Panc1 (cell line): ENCODE results near the gene HNRNPA3. TPM values are rescaled to one million over a fixed set of nuclear protein-coding genes. Genes with fewer than 3 reads are reported as not detected.
A peak's percentile ranks its signal among the peaks of the same experiment; 100 is the strongest.

Experiments used
- ATAC-seq: fragments of 200-7000 bp; cut with Tn5 transposase; 2 replicates; pipeline ENCODE4 v1.9.1; 2020; ENCODE audit warnings: mild to moderate bottlenecking, moderate library complexity
- BruUV-seq: library from RNA; stranded (reverse); fragments of 400-500 nt; replicated peaks from 2 replicates; lab custom pipeline; 2021; lab: Mats Ljungman, UMichigan
- CTCF ChIA-PET: fragments of 300-600 bp; sonication (Branson Sonifier 250); formaldehyde crosslinking; loops from one replicate; lab custom pipeline; 2022; ENCODE audit warnings: antibody characterized with exemption; lab: Charles Lee
- POLR2A ChIA-PET: fragments of 300-600 bp; sonication (Branson Sonifier 250); formaldehyde crosslinking; loops from one replicate; lab custom pipeline; 2022; ENCODE audit warnings: antibody characterized with exemption; lab: Charles Lee
- DNase-seq: peaks from one replicate; pipeline ENCODE4 v3.0.0-alpha.2; 2010; ENCODE audit warnings: low read depth, low spot score
- H3K27ac ChIP-seq: 2 replicates; pipeline ENCODE4 v1.5.1; 2011; ENCODE audit warnings: mild to moderate bottlenecking, low read length, inconsistent platforms
- H3K27me3 ChIP-seq: fragments of 200-500 bp; sonication (Bioruptor generic); 2 replicates; pipeline ENCODE4 v1.6.0; 2014; ENCODE audit warnings: low read length, inconsistent platforms; ENCODE audit not compliant: control insufficient read depth, insufficient read depth
- H3K36me3 ChIP-seq: fragments of 200-500 bp; sonication (Bioruptor generic); 2 replicates; pipeline ENCODE4 v1.5.1; 2014; ENCODE audit warnings: inconsistent platforms, mild to moderate bottlenecking, low read length, moderate library complexity; ENCODE audit not compliant: control insufficient read depth, insufficient read depth
- H3K4me1 ChIP-seq: 2 replicates; pipeline ENCODE4 v1.5.1; 2011; ENCODE audit warnings: inconsistent platforms, mild to moderate bottlenecking, low read length, moderate library complexity; ENCODE audit not compliant: control insufficient read depth, insufficient read depth
- H3K4me3 ChIP-seq, 2 experiments: 2 replicates each; pipeline ENCODE4 v1.5.1; 2011 to 2012; ENCODE audit warnings: low read depth in 2 of 2, low read length in 2 of 2, mild to moderate bottlenecking in 2 of 2, inconsistent platforms in 1 of 2, moderate library complexity in 1 of 2
- H3K9me3 ChIP-seq: fragments of 200-500 bp; sonication (Bioruptor generic); 2 replicates; pipeline ENCODE4 v1.5.1; 2014; ENCODE audit warnings: low read depth, mild to moderate bottlenecking, inconsistent platforms, low read length, moderate library complexity; ENCODE audit not compliant: control insufficient read depth, insufficient read depth
- POLR2AphosphoS5 ChIP-seq: IDR thresholded peaks from 2 replicates; pipeline ENCODE4 v1.6.1; 2012; ENCODE audit warnings: mild to moderate bottlenecking, low read depth, low read length, moderate library complexity
- SIN3A ChIP-seq: IDR thresholded peaks from 2 replicates; pipeline ENCODE4 v1.6.1; 2012; ENCODE audit warnings: low read depth, mild to moderate bottlenecking, low read length, moderate library complexity, borderline replicate concordance; ENCODE audit not compliant: insufficient read depth
- TCF7L2 ChIP-seq: IDR thresholded peaks from 2 replicates; pipeline ENCODE4 v1.6.1; 2011; ENCODE audit warnings: mild to moderate bottlenecking, low read depth, low read length, inconsistent platforms
- in situ Hi-C: cut with HindIII; loops from 2 replicates; pipeline ENCODE4 v1.10.0; 2016; ENCODE audit warnings: low sequenced_read_pairs, low pct_unique_long_range_greater_than_20kb
- intact Hi-C: fragments of 100-400 bp; cut with micrococcal nuclease; formaldehyde crosslinking; loops from one replicate; pipeline ENCODE4 v1.10.0; 2022; ENCODE audit not compliant: unreplicated experiment
- total RNA-seq: library from RNA; stranded (reverse); gene quantifications from one replicate; pipeline ENCODE4 v1.2.1, GENCODE V29; 2021; ENCODE audit not compliant: unreplicated experiment
- TF ChIP-seq, protein P1 (sequence below): fragments of 450-650 bp; IDR thresholded peaks from 2 replicates; pipeline ENCODE4 v1.5.1; 2017; ENCODE audit warnings: mild to moderate bottlenecking
- TF ChIP-seq, protein P2 (sequence below), 2 experiments: IDR thresholded peaks; 2 replicates each; pipeline ENCODE4 v1.6.1; 2011 to 2012; ENCODE audit warnings: low read depth in 2 of 2, control low read depth in 1 of 2, low read length in 1 of 2, mild to moderate bottlenecking in 1 of 2, moderate library complexity in 1 of 2; ENCODE audit not compliant: insufficient read depth in 1 of 2

Gene HNRNPA3
- total RNA-seq, 1 experiment from 2014 or later = 228 TPM

DNA sequence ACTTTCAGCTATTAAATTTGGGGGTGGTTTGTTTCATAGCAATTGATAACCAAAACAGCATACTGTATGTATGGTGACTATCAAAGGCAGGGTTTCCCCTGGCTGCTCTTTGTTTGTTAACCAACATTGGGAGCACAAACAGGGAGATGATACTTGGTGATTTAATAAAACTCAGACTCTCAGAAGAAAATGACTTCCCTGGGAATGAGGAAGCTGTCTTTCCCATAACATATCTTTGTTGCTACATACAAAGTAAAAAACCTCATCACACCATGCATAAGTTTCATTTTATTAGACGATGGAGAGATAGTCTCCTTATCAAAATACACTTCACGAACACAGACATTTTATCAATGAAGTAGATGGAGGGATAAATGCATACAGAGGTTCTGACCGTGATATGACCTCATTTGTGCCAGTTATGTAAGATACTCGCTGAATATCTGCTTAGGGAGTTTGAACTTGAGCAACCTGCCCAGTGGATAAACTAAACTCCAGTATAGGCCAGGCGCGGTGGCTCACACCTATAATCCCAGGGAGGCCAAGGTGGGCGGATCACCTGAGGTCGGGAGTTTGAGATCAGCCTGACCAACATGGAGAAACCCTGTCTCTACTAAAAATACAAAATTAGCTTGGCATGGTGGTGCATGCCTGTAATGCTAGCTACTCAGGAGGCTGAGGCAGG, 55.7 kb downstream of the HNRNPA3 start:
- intact Hi-C loops = no loop called here
- Histone ChIP-seq H3K4me3 (peak overlapping the region; percentile 2 to 3; a peak in 2 of 4 replicates), H3K4me1 (peaks cover 58% of the 10 kb centered on the region), H3K9me3 (no peaks in the 10 kb centered on the region), H3K27ac (peak overlapping the region; percentile 99), H3K36me3 (no peaks in the 10 kb centered on the region), H3K27me3 (no peaks in the 10 kb centered on the region)
- BruUV-seq = no TSS peak
- TF ChIP-seq, protein P1, sequence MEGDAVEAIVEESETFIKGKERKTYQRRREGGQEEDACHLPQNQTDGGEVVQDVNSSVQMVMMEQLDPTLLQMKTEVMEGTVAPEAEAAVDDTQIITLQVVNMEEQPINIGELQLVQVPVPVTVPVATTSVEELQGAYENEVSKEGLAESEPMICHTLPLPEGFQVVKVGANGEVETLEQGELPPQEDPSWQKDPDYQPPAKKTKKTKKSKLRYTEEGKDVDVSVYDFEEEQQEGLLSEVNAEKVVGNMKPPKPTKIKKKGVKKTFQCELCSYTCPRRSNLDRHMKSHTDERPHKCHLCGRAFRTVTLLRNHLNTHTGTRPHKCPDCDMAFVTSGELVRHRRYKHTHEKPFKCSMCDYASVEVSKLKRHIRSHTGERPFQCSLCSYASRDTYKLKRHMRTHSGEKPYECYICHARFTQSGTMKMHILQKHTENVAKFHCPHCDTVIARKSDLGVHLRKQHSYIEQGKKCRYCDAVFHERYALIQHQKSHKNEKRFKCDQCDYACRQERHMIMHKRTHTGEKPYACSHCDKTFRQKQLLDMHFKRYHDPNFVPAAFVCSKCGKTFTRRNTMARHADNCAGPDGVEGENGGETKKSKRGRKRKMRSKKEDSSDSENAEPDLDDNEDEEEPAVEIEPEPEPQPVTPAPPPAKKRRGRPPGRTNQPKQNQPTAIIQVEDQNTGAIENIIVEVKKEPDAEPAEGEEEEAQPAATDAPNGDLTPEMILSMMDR = no peak
- TF ChIP-seq SIN3A (no peak), POLR2AphosphoS5 (no peak), TCF7L2 (no peak)
- TF ChIP-seq, protein P2, sequence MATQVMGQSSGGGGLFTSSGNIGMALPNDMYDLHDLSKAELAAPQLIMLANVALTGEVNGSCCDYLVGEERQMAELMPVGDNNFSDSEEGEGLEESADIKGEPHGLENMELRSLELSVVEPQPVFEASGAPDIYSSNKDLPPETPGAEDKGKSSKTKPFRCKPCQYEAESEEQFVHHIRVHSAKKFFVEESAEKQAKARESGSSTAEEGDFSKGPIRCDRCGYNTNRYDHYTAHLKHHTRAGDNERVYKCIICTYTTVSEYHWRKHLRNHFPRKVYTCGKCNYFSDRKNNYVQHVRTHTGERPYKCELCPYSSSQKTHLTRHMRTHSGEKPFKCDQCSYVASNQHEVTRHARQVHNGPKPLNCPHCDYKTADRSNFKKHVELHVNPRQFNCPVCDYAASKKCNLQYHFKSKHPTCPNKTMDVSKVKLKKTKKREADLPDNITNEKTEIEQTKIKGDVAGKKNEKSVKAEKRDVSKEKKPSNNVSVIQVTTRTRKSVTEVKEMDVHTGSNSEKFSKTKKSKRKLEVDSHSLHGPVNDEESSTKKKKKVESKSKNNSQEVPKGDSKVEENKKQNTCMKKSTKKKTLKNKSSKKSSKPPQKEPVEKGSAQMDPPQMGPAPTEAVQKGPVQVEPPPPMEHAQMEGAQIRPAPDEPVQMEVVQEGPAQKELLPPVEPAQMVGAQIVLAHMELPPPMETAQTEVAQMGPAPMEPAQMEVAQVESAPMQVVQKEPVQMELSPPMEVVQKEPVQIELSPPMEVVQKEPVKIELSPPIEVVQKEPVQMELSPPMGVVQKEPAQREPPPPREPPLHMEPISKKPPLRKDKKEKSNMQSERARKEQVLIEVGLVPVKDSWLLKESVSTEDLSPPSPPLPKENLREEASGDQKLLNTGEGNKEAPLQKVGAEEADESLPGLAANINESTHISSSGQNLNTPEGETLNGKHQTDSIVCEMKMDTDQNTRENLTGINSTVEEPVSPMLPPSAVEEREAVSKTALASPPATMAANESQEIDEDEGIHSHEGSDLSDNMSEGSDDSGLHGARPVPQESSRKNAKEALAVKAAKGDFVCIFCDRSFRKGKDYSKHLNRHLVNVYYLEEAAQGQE (IDR thresholded peaks at IDR 0.05; ENCODE audit: insufficient read depth in 1 of 2, low read depth in 2 of 2, low read length in 1 of 2) = no peak
- ATAC-seq (no peak), DNase-seq (no peak)
- ChIA-PET POLR2A (interaction anchor here (0.6 kb wide), 2 partner anchors 45 to 87 kb away, joined by 4 to 5 read pairs; no protein-coding TSS in a partner anchor), CTCF (interaction anchor here (0.5 kb wide), 1 partner anchor 103 kb away, joined by 5 read pairs; no protein-coding TSS in a partner anchor)
- in situ Hi-C loops = no loop called here

DNA sequence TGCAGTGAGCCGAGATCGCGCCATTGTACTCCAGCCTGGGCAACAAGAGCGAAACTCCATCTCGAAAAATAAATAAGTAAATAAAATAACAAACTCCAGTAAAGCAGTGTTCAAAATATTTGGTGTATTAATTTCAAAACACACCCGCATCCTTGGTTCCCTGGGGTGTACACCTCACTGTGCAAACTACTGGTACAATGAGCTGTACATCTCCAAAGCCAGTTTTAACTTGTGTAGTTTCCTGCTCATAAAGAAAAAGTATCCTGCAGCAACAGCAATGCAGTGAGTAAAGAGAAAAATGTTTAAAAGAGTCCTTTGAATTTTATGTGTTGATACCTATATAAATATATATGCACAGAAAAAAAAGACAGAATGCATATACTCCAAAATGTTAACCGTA, 56.3 kb downstream of the HNRNPA3 start:
- Histone ChIP-seq H3K4me1 (peaks cover 63% of the 10 kb centered on the region), H3K27me3 (no peaks in the 10 kb centered on the region), H3K9me3 (no peaks in the 10 kb centered on the region), H3K4me3 (peak overlapping the region; percentile 2 to 3; a peak in 2 of 4 replicates), H3K27ac (peak overlapping the region; percentile 99), H3K36me3 (no peaks in the 10 kb centered on the region)
- in situ Hi-C loops (no loop called here), intact Hi-C loops (no loop called here)
- CTCF ChIA-PET = no interaction called here
- POLR2A ChIA-PET = interaction anchor here (0.6 kb wide), 2 partner anchors 45 to 87 kb away, joined by 4 to 5 read pairs; no protein-coding TSS in a partner anchor
- DNase-seq = no peak
- no TSS peak for BruUV-seq
- ATAC-seq = no peak
- TF ChIP-seq POLR2AphosphoS5 (no peak), TCF7L2 (no peak), SIN3A (no peak)
- TF ChIP-seq, protein P2 (IDR thresholded peaks at IDR 0.05; ENCODE audit: insufficient read depth in 1 of 2, low read depth in 2 of 2, low read length in 1 of 2) = no peak
- TF ChIP-seq, protein P1 = no peak
